Measurements from ENCODE around the gene GSTA3. TPM values are rescaled to one million over a fixed set of nuclear protein-coding genes. Genes with fewer than 3 reads are reported as not detected.

Gene GSTA3
- total and polyA plus RNA-seq, 2 of the 13 experiments (the other 11 are each of a cell fraction or from before 2014, with no cell fraction given), result not detected

DNA sequence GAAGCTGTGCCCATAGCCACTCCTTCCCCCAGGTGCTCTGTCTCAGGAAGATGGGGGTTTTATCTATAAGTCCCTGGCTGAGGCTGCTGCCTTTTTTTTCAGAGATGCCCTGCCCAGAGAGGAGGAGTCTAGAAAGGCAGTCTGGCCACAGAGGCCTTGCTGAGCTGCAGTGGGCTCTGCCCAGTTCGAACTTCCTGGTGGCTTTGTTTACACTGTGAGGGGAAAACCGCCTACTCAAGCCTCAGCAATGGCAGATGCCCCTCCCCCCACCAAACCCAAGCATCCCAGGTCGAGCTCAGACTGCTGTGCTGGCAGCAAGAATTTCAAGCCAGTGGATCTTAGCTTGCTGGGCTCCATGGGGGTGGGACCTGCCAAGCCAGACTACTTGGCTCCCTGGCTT is 53.4 kb downstream of the GSTA3 start (continued):
- TF ChIP-seq, protein P1, sequence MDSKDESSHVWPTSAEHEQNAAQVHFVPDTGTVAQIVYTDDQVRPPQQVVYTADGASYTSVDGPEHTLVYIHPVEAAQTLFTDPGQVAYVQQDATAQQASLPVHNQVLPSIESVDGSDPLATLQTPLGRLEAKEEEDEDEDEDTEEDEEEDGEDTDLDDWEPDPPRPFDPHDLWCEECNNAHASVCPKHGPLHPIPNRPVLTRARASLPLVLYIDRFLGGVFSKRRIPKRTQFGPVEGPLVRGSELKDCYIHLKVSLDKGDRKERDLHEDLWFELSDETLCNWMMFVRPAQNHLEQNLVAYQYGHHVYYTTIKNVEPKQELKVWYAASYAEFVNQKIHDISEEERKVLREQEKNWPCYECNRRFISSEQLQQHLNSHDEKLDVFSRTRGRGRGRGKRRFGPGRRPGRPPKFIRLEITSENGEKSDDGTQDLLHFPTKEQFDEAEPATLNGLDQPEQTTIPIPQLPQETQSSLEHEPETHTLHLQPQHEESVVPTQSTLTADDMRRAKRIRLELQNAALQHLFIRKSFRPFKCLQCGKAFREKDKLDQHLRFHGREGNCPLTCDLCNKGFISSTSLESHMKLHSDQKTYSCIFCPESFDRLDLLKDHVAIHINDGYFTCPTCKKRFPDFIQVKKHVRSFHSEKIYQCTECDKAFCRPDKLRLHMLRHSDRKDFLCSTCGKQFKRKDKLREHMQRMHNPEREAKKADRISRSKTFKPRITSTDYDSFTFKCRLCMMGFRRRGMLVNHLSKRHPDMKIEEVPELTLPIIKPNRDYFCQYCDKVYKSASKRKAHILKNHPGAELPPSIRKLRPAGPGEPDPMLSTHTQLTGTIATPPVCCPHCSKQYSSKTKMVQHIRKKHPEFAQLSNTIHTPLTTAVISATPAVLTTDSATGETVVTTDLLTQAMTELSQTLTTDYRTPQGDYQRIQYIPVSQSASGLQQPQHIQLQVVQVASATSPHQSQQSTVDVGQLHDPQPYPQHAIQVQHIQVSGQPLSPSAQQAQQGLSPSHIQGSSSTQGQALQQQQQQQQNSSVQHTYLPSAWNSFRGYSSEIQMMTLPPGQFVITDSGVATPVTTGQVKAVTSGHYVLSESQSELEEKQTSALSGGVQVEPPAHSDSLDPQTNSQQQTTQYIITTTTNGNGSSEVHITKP (CRISPR knock-in tag; IDR thresholded peaks at IDR 0.05; ENCODE audit: low read depth), result 0 out of 2 replicates have a peak, but pooled peaks have one; percentile 38
- TF ChIP-seq ZMYM4 (CRISPR knock-in tag; IDR thresholded peaks at IDR 0.05) (peak; percentile 52), ZNF431 (CRISPR knock-in tag; IDR thresholded peaks at IDR 0.05; ENCODE audit: borderline replicate concordance, low read depth) (peak; percentile 42; the same call in 1 of the 2 replicates)
- TF ChIP-seq, protein P2, sequence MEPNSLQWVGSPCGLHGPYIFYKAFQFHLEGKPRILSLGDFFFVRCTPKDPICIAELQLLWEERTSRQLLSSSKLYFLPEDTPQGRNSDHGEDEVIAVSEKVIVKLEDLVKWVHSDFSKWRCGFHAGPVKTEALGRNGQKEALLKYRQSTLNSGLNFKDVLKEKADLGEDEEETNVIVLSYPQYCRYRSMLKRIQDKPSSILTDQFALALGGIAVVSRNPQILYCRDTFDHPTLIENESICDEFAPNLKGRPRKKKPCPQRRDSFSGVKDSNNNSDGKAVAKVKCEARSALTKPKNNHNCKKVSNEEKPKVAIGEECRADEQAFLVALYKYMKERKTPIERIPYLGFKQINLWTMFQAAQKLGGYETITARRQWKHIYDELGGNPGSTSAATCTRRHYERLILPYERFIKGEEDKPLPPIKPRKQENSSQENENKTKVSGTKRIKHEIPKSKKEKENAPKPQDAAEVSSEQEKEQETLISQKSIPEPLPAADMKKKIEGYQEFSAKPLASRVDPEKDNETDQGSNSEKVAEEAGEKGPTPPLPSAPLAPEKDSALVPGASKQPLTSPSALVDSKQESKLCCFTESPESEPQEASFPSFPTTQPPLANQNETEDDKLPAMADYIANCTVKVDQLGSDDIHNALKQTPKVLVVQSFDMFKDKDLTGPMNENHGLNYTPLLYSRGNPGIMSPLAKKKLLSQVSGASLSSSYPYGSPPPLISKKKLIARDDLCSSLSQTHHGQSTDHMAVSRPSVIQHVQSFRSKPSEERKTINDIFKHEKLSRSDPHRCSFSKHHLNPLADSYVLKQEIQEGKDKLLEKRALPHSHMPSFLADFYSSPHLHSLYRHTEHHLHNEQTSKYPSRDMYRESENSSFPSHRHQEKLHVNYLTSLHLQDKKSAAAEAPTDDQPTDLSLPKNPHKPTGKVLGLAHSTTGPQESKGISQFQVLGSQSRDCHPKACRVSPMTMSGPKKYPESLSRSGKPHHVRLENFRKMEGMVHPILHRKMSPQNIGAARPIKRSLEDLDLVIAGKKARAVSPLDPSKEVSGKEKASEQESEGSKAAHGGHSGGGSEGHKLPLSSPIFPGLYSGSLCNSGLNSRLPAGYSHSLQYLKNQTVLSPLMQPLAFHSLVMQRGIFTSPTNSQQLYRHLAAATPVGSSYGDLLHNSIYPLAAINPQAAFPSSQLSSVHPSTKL (CRISPR knock-in tag; IDR thresholded peaks at IDR 0.05), result peak; percentile 78
- TF ChIP-seq, protein P3, sequence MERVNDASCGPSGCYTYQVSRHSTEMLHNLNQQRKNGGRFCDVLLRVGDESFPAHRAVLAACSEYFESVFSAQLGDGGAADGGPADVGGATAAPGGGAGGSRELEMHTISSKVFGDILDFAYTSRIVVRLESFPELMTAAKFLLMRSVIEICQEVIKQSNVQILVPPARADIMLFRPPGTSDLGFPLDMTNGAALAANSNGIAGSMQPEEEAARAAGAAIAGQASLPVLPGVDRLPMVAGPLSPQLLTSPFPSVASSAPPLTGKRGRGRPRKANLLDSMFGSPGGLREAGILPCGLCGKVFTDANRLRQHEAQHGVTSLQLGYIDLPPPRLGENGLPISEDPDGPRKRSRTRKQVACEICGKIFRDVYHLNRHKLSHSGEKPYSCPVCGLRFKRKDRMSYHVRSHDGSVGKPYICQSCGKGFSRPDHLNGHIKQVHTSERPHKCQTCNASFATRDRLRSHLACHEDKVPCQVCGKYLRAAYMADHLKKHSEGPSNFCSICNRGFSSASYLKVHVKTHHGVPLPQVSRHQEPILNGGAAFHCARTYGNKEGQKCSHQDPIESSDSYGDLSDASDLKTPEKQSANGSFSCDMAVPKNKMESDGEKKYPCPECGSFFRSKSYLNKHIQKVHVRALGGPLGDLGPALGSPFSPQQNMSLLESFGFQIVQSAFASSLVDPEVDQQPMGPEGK (CRISPR knock-in tag; IDR thresholded peaks at IDR 0.05), result peak; percentile 37; the same call in 1 of the 2 replicates
- TF ChIP-seq, protein P4, sequence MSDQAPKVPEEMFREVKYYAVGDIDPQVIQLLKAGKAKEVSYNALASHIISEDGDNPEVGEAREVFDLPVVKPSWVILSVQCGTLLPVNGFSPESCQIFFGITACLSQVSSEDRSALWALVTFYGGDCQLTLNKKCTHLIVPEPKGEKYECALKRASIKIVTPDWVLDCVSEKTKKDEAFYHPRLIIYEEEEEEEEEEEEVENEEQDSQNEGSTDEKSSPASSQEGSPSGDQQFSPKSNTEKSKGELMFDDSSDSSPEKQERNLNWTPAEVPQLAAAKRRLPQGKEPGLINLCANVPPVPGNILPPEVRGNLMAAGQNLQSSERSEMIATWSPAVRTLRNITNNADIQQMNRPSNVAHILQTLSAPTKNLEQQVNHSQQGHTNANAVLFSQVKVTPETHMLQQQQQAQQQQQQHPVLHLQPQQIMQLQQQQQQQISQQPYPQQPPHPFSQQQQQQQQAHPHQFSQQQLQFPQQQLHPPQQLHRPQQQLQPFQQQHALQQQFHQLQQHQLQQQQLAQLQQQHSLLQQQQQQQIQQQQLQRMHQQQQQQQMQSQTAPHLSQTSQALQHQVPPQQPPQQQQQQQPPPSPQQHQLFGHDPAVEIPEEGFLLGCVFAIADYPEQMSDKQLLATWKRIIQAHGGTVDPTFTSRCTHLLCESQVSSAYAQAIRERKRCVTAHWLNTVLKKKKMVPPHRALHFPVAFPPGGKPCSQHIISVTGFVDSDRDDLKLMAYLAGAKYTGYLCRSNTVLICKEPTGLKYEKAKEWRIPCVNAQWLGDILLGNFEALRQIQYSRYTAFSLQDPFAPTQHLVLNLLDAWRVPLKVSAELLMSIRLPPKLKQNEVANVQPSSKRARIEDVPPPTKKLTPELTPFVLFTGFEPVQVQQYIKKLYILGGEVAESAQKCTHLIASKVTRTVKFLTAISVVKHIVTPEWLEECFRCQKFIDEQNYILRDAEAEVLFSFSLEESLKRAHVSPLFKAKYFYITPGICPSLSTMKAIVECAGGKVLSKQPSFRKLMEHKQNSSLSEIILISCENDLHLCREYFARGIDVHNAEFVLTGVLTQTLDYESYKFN (CRISPR knock-in tag; conservative IDR thresholded peaks at IDR 0.05), result peak; percentile 36; the same call in 1 of the 2 replicates

Measured in HepG2 (cell line).